WTC11 (cell line): ENCODE measurements around the gene APOL1. TPM values are rescaled to one million over a fixed set of nuclear protein-coding genes. Genes with fewer than 3 reads are reported as not detected.

Experiments
- ATAC-seq: fragments of 200-7000 bp; cut with Tn5 transposase; 2 replicates; pipeline ENCODE4 v1.10.0; 2021; ENCODE audit warnings: mild to moderate bottlenecking, moderate library complexity
- CTCF ChIA-PET: fragments of 300-600 bp; sonication (Branson Sonifier 250); formaldehyde crosslinking; loops from one replicate; lab custom pipeline; 2021; ENCODE audit warnings: antibody characterized with exemption; lab: Charles Lee
- POLR2A ChIA-PET: fragments of 350-600 bp; sonication (Branson Sonifier 250); formaldehyde crosslinking; loops from one replicate; lab custom pipeline; 2021; ENCODE audit warnings: antibody characterized with exemption; lab: Charles Lee
- DNase-seq: peaks from one replicate; pipeline ENCODE4 v3.0.0; 2021; ENCODE audit warnings: low spot score
- H3K27ac Mint-ChIP-seq: 2 replicates; pipeline ENCODE4 v1.8.0; 2021; ENCODE audit warnings: mixed read lengths
- H3K27me3 Mint-ChIP-seq: 2 replicates; pipeline ENCODE4 v1.8.0; 2021; ENCODE audit warnings: low read depth, mild to moderate bottlenecking, moderate library complexity, mixed read lengths
- H3K36me3 Mint-ChIP-seq: 2 replicates; pipeline ENCODE4 v1.8.0; 2021; ENCODE audit warnings: mixed read lengths
- H3K4me1 Mint-ChIP-seq: 2 replicates; pipeline ENCODE4 v1.8.0; 2022; ENCODE audit warnings: mixed read lengths
- H3K4me3 Mint-ChIP-seq: 2 replicates; pipeline ENCODE4 v1.8.0; 2021; ENCODE audit warnings: mild to moderate bottlenecking, moderate library complexity, mixed read lengths
- H3K9me3 Mint-ChIP-seq: 2 replicates; pipeline ENCODE4 v1.8.0; 2021; ENCODE audit warnings: mixed read lengths
- CREM ChIP-seq: sonication (generic); formaldehyde crosslinking; IDR thresholded peaks from 2 replicates; pipeline ENCODE4 v1.8.1; 2022; ENCODE audit warnings: mild to moderate bottlenecking, missing genetic modification reagents, moderate library complexity
- ETV6 ChIP-seq: sonication (generic); formaldehyde crosslinking; IDR thresholded peaks from 2 replicates; pipeline ENCODE4 v1.8.1; 2022; ENCODE audit warnings: mild to moderate bottlenecking, missing genetic modification reagents
- FOXK1 ChIP-seq: sonication (generic); formaldehyde crosslinking; IDR thresholded peaks from 2 replicates; pipeline ENCODE4 v1.8.0; 2022; ENCODE audit warnings: mild to moderate bottlenecking, moderate library complexity, missing genetic modification reagents
- FOXP1 ChIP-seq: sonication (generic); formaldehyde crosslinking; IDR thresholded peaks from 2 replicates; pipeline ENCODE4 v1.8.0; 2022; ENCODE audit warnings: missing genetic modification reagents, mild to moderate bottlenecking, moderate library complexity, borderline replicate concordance
- HMGA2 ChIP-seq: fragments of 250-450 bp; sonication (Bioruptor Pico); IDR thresholded peaks from 2 replicates; pipeline ENCODE4 v1.4.0; 2021; ENCODE audit warnings: mild to moderate bottlenecking, moderate library complexity
- JAZF1 ChIP-seq: fragments of 250-450 bp; sonication (Bioruptor Pico); IDR thresholded peaks from 2 replicates; pipeline ENCODE4 v1.9.0; 2021; ENCODE audit warnings: moderate library complexity, mild to moderate bottlenecking, inconsistent platforms
- JUN ChIP-seq: sonication (generic); formaldehyde crosslinking; IDR thresholded peaks from 2 replicates; pipeline ENCODE4 v1.8.0; 2023; ENCODE audit warnings: mild to moderate bottlenecking, missing genetic modification reagents
- PRRX2 ChIP-seq: fragments of 250-450 bp; sonication (Bioruptor Pico); IDR thresholded peaks from 2 replicates; pipeline ENCODE4 v1.8.0; 2021; ENCODE audit warnings: mild to moderate bottlenecking
- TEAD4 ChIP-seq: sonication (generic); formaldehyde crosslinking; IDR thresholded peaks from 2 replicates; pipeline ENCODE4 v1.8.0; 2022; ENCODE audit warnings: mild to moderate bottlenecking, missing genetic modification reagents
- TP53 ChIP-seq: sonication (generic); formaldehyde crosslinking; IDR thresholded peaks from 2 replicates; pipeline ENCODE4 v1.8.1; 2023; ENCODE audit warnings: mild to moderate bottlenecking, missing genetic modification reagents
- ZBTB21 ChIP-seq: sonication (generic); formaldehyde crosslinking; IDR thresholded peaks from 2 replicates; pipeline ENCODE4 v1.8.1; 2023; ENCODE audit warnings: mild to moderate bottlenecking, missing genetic modification reagents, borderline replicate concordance
- ZNF138 ChIP-seq: sonication (generic); formaldehyde crosslinking; conservative IDR thresholded peaks from 2 replicates; pipeline ENCODE4 v1.8.1; 2022; ENCODE audit warnings: mild to moderate bottlenecking, moderate library complexity, missing genetic modification reagents
- ZNF671 ChIP-seq: fragments of 250-450 bp; sonication (Bioruptor Pico); IDR thresholded peaks from 2 replicates; pipeline ENCODE4 v1.8.0; 2021; ENCODE audit warnings: mild to moderate bottlenecking
- total RNA-seq: library from RNA; stranded (reverse); gene quantifications from 3 replicates; pipeline ENCODE4 v1.2.3, GENCODE V29; 2021
- TF ChIP-seq, protein P1 (sequence below): sonication (generic); formaldehyde crosslinking; IDR thresholded peaks from 2 replicates; pipeline ENCODE4 v1.8.0; 2022; ENCODE audit warnings: mild to moderate bottlenecking, missing genetic modification reagents
- TF ChIP-seq, protein P2 (sequence below): sonication (generic); formaldehyde crosslinking; IDR thresholded peaks from 2 replicates; pipeline ENCODE4 v1.8.1; 2023; ENCODE audit warnings: mild to moderate bottlenecking, missing genetic modification reagents, moderate library complexity
- TF ChIP-seq, protein P3 (sequence below): sonication (generic); formaldehyde crosslinking; IDR thresholded peaks from 2 replicates; pipeline ENCODE4 v1.8.0; 2023; ENCODE audit warnings: missing genetic modification reagents, mild to moderate bottlenecking, borderline replicate concordance
- TF ChIP-seq, protein P4 (sequence below): fragments of 250-450 bp; sonication (Bioruptor Pico); IDR thresholded peaks from 2 replicates; pipeline ENCODE4 v1.9.0; 2021; ENCODE audit warnings: moderate library complexity, mild to moderate bottlenecking, inconsistent platforms, borderline replicate concordance
- TF ChIP-seq, protein P5 (sequence below): sonication (generic); formaldehyde crosslinking; IDR thresholded peaks from 2 replicates; pipeline ENCODE4 v1.8.0; 2022; ENCODE audit warnings: mild to moderate bottlenecking, missing genetic modification reagents
- TF ChIP-seq, protein P6 (sequence below): sonication (generic); formaldehyde crosslinking; conservative IDR thresholded peaks from 2 replicates; pipeline ENCODE4 v1.8.1; 2023; ENCODE audit warnings: mild to moderate bottlenecking, low read depth, missing genetic modification reagents, moderate library complexity

Gene APOL1
- total RNA-seq, 1 experiment from 2014 or later = 0.35 TPM

DNA sequence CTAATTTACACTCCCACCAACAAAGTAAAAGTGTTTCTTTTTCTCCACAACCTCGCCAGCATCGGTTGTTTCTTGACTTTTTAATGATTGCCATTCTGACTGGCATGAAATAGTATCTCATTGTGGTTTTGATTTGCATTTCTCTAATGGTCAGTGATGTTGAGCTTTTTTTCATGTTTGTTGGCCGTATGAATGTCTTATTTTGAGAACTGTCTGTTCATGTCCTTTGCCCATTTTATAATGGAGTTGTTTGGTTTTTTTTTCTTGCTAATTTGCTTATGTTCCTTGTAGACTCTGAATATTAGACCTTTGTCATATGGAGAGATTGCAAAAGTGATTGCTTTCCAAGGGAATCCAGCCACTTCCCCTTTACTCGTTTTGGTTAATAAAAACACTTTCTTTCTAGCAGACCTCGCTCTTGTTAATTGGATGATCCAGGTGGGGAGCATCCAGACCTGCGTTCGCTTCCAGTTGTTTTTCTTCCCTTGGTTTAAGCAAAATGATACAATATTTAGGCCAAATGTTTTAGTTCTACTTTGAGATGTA is 34.2 kb upstream of the APOL1 start:
- Mint-ChIP-seq H3K9me3 (no peaks in the 10 kb centered on the region), H3K27ac (no peak overlapping the region), H3K36me3 (no peaks in the 10 kb centered on the region), H3K4me3 (no peak overlapping the region), H3K4me1 (peaks cover 15% of the 10 kb centered on the region), H3K27me3 (peaks cover 3% of the 10 kb centered on the region)
- no peak for TF ChIP-seq TP53
- TF ChIP-seq, protein P1, sequence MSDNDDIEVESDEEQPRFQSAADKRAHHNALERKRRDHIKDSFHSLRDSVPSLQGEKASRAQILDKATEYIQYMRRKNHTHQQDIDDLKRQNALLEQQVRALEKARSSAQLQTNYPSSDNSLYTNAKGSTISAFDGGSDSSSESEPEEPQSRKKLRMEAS (CRISPR knock-in tag) = no peak
- TF ChIP-seq, protein P2, sequence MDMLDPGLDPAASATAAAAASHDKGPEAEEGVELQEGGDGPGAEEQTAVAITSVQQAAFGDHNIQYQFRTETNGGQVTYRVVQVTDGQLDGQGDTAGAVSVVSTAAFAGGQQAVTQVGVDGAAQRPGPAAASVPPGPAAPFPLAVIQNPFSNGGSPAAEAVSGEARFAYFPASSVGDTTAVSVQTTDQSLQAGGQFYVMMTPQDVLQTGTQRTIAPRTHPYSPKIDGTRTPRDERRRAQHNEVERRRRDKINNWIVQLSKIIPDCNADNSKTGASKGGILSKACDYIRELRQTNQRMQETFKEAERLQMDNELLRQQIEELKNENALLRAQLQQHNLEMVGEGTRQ (CRISPR knock-in tag) = no peak
- TF ChIP-seq ETV6 (CRISPR knock-in tag) = no peak
- TF ChIP-seq HMGA2 (CRISPR knock-in tag) = no peak
- TF ChIP-seq, protein P3, sequence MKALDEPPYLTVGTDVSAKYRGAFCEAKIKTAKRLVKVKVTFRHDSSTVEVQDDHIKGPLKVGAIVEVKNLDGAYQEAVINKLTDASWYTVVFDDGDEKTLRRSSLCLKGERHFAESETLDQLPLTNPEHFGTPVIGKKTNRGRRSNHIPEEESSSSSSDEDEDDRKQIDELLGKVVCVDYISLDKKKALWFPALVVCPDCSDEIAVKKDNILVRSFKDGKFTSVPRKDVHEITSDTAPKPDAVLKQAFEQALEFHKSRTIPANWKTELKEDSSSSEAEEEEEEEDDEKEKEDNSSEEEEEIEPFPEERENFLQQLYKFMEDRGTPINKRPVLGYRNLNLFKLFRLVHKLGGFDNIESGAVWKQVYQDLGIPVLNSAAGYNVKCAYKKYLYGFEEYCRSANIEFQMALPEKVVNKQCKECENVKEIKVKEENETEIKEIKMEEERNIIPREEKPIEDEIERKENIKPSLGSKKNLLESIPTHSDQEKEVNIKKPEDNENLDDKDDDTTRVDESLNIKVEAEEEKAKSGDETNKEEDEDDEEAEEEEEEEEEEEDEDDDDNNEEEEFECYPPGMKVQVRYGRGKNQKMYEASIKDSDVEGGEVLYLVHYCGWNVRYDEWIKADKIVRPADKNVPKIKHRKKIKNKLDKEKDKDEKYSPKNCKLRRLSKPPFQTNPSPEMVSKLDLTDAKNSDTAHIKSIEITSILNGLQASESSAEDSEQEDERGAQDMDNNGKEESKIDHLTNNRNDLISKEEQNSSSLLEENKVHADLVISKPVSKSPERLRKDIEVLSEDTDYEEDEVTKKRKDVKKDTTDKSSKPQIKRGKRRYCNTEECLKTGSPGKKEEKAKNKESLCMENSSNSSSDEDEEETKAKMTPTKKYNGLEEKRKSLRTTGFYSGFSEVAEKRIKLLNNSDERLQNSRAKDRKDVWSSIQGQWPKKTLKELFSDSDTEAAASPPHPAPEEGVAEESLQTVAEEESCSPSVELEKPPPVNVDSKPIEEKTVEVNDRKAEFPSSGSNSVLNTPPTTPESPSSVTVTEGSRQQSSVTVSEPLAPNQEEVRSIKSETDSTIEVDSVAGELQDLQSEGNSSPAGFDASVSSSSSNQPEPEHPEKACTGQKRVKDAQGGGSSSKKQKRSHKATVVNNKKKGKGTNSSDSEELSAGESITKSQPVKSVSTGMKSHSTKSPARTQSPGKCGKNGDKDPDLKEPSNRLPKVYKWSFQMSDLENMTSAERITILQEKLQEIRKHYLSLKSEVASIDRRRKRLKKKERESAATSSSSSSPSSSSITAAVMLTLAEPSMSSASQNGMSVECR (CRISPR knock-in tag) = no peak
- TF ChIP-seq JAZF1 = no peak
- no peak for TF ChIP-seq TEAD4 (CRISPR knock-in tag)
- TF ChIP-seq ZNF138 = no peak
- no peak for TF ChIP-seq ZBTB21 (CRISPR knock-in tag)
- TF ChIP-seq CREM (CRISPR knock-in tag) = no peak
- no peak for TF ChIP-seq FOXP1 (CRISPR knock-in tag)
- TF ChIP-seq JUN (CRISPR knock-in tag) = no peak
- TF ChIP-seq ZNF671 (CRISPR knock-in tag) = no peak
- no peak for TF ChIP-seq FOXK1 (CRISPR knock-in tag)
- TF ChIP-seq, protein P4, sequence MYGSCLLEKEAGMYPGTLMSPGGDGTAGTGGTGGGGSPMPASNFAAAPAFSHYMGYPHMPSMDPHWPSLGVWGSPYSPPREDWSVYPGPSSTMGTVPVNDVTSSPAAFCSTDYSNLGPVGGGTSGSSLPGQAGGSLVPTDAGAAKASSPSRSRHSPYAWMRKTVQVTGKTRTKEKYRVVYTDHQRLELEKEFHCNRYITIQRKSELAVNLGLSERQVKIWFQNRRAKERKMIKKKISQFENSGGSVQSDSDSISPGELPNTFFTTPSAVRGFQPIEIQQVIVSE (CRISPR knock-in tag) = no peak
- TF ChIP-seq PRRX2 (CRISPR knock-in tag) = no peak
- TF ChIP-seq, protein P5, sequence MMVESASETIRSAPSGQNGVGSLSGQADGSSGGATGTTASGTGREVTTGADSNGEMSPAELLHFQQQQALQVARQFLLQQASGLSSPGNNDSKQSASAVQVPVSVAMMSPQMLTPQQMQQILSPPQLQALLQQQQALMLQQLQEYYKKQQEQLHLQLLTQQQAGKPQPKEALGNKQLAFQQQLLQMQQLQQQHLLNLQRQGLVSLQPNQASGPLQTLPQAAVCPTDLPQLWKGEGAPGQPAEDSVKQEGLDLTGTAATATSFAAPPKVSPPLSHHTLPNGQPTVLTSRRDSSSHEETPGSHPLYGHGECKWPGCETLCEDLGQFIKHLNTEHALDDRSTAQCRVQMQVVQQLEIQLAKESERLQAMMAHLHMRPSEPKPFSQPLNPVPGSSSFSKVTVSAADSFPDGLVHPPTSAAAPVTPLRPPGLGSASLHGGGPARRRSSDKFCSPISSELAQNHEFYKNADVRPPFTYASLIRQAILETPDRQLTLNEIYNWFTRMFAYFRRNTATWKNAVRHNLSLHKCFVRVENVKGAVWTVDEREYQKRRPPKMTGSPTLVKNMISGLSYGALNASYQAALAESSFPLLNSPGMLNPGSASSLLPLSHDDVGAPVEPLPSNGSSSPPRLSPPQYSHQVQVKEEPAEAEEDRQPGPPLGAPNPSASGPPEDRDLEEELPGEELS (CRISPR knock-in tag) = no peak
- TF ChIP-seq, protein P6, sequence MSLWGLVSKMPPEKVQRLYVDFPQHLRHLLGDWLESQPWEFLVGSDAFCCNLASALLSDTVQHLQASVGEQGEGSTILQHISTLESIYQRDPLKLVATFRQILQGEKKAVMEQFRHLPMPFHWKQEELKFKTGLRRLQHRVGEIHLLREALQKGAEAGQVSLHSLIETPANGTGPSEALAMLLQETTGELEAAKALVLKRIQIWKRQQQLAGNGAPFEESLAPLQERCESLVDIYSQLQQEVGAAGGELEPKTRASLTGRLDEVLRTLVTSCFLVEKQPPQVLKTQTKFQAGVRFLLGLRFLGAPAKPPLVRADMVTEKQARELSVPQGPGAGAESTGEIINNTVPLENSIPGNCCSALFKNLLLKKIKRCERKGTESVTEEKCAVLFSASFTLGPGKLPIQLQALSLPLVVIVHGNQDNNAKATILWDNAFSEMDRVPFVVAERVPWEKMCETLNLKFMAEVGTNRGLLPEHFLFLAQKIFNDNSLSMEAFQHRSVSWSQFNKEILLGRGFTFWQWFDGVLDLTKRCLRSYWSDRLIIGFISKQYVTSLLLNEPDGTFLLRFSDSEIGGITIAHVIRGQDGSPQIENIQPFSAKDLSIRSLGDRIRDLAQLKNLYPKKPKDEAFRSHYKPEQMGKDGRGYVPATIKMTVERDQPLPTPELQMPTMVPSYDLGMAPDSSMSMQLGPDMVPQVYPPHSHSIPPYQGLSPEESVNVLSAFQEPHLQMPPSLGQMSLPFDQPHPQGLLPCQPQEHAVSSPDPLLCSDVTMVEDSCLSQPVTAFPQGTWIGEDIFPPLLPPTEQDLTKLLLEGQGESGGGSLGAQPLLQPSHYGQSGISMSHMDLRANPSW (CRISPR knock-in tag) = no peak
- DNase-seq = no peak
- ChIA-PET CTCF (interaction anchor here (0.9 to 1.1 kb wide), 3 partner anchors 14 to 74 kb away, joined by 3 to 5 read pairs (median 4); no protein-coding TSS in a partner anchor), POLR2A (no interaction called here)
- no peak for ATAC-seq
